Adrenal gland (tissue), 5 donors: ENCODE results near the gene ACBD4.

ENCODE experiments used
- POLR2A ChIP-seq, 2 donors: fragments of 450-650 bp; IDR thresholded peaks; one replicate each; pipeline ENCODE4 v1.6.1; 2017; ENCODE audit warnings: antibody characterized with exemption in 2 of 2, mild to moderate bottlenecking in 2 of 2, moderate library complexity in 1 of 2
- TF ChIP-seq, protein P1 (sequence below), 6 experiments: fragments of 450-650 bp in 4 of 6; fragments of 200-600 bp in 2 of 6; sonication (generic) in 1 of 6; IDR thresholded peaks; 1 replicate in 5 of 6; 2 replicates in 1 of 6; pipeline versions ENCODE4 v1.5.1 to v1.8.0; 2016 to 2021; ENCODE audit warnings: antibody characterized with exemption in 6 of 6, mild to moderate bottlenecking in 2 of 6, moderate library complexity in 1 of 6
- donor health status: DM: no; HTN: no; CAD: no.

DNA sequence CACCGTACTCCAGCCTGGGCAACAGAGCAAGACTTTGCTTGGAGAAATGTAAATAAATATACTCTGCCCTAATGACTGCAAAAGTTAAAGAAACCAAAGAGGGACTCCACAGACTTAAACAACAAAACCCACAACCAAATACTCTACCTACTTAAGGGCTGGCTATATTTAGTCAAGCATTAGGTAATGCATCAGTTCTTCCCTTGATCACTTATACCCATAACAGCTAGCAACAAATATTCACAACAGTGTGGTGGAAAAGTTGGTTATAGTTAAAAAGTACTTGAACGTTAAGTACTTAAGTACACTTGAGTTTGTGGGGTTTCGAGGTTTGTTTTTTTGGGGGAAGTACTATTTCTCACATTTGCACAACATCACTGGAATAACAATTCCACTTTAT, 20.8 kb downstream of the ACBD4 start:
- TF ChIP-seq, protein P1, sequence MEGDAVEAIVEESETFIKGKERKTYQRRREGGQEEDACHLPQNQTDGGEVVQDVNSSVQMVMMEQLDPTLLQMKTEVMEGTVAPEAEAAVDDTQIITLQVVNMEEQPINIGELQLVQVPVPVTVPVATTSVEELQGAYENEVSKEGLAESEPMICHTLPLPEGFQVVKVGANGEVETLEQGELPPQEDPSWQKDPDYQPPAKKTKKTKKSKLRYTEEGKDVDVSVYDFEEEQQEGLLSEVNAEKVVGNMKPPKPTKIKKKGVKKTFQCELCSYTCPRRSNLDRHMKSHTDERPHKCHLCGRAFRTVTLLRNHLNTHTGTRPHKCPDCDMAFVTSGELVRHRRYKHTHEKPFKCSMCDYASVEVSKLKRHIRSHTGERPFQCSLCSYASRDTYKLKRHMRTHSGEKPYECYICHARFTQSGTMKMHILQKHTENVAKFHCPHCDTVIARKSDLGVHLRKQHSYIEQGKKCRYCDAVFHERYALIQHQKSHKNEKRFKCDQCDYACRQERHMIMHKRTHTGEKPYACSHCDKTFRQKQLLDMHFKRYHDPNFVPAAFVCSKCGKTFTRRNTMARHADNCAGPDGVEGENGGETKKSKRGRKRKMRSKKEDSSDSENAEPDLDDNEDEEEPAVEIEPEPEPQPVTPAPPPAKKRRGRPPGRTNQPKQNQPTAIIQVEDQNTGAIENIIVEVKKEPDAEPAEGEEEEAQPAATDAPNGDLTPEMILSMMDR (IDR thresholded peaks at IDR 0.05) = no peak
- no peak for TF ChIP-seq POLR2A (IDR thresholded peaks at IDR 0.05)
